Lung (tissue), 12 donors: ENCODE data around the gene MYZAP. TPM values are rescaled to one million over a fixed set of nuclear protein-coding genes. Genes with fewer than 3 reads are reported as not detected.

Experiments
- ATAC-seq: fragments of 200-7000 bp; cut with Tn5 transposase; one replicate; pipeline ENCODE4 v1.9.1; 2020; ENCODE audit warnings: moderate number of reproducible peaks; ENCODE audit not compliant: insufficient read depth, low FRiP score
- DNase-seq, 3 donors: peaks; one replicate each; pipeline ENCODE4 v3.0.0-alpha.2; 2013 to 2017
- H3K27ac ChIP-seq, 2 donors: one replicate each; pipeline ENCODE4 v1.5.1; 2013; ENCODE audit warnings: mild to moderate bottlenecking in 2 of 2, moderate library complexity in 2 of 2, control low read depth in 1 of 2, inconsistent platforms in 1 of 2, low read depth in 1 of 2, low read length in 1 of 2
- H3K27me3 ChIP-seq, 3 donors: one replicate each; pipeline ENCODE4 v1.5.1; 2013; ENCODE audit warnings: low read length in 2 of 3; ENCODE audit not compliant: control insufficient read depth in 3 of 3, insufficient read depth in 3 of 3
- H3K36me3 ChIP-seq, 4 donors: one replicate each; pipeline ENCODE4 v1.5.1; 2013; ENCODE audit warnings: low read length in 4 of 4, mild to moderate bottlenecking in 1 of 4, moderate library complexity in 1 of 4; ENCODE audit not compliant: control insufficient read depth in 4 of 4, insufficient read depth in 4 of 4
- H3K4me1 ChIP-seq, 5 donors: one replicate each; pipeline ENCODE4 v1.5.1; 2013; ENCODE audit warnings: low read length in 5 of 5, mild to moderate bottlenecking in 2 of 5, moderate library complexity in 1 of 5; ENCODE audit not compliant: control insufficient read depth in 5 of 5, insufficient read depth in 5 of 5
- H3K4me3 ChIP-seq: one replicate; pipeline ENCODE4 v1.5.1; 2013; ENCODE audit warnings: mild to moderate bottlenecking, control low read depth, moderate library complexity
- H3K9ac ChIP-seq, 2 donors: one replicate each; pipeline ENCODE4 v1.5.1; 2013; ENCODE audit warnings: low read length in 2 of 2, control low read depth in 1 of 2; ENCODE audit not compliant: insufficient read depth in 1 of 2
- H3K9me3 ChIP-seq, 4 donors: one replicate each; pipeline ENCODE4 v1.5.1; 2013; ENCODE audit warnings: low read length in 3 of 4, mild to moderate bottlenecking in 1 of 4, moderate library complexity in 1 of 4; ENCODE audit not compliant: control insufficient read depth in 4 of 4, insufficient read depth in 3 of 4
- WGBS, 2 donors: extraction: QIAGEN DNeasy Blood & Tissue Kit; methylation state at CpG; one replicate each; pipeline ENCODE4 v1.1.7; 2013; 5-methylcytosine and 5-hydroxymethylcytosine counted together
- polyA plus RNA-seq, 2 donors: library from polyadenylated mRNA; stranded (reverse); fragments of 200-250 nt; gene quantifications; one replicate each; pipeline ENCODE4 v1.2.1, GENCODE V29; 2013
- total RNA-seq, 2 donors: library from RNA; depleted of rRNA in 1 of 2; stranded (reverse); fragments of >200 nt in 1 of 2; gene quantifications; one replicate each; pipeline ENCODE4 v1.2.1, GENCODE V29; 2014 to 2021
- TF ChIP-seq, protein P1 (sequence below): IDR thresholded peaks from 2 replicates; pipeline ENCODE4 v1.5.1; 2012; ENCODE audit warnings: mild to moderate bottlenecking; ENCODE audit errors: control extremely low read depth, extremely low read depth
- donor health status: control.
- donor health status: control.
- donor health status: Bipolar disorder and iron deficiency.
- donor health status: healthy.
- donor health status: DM: yes; HTN: yes; CAD: no.

Gene MYZAP
- total and polyA plus RNA-seq, 4 donors, result 6.9 to 36.9 (median 11.6) TPM

DNA sequence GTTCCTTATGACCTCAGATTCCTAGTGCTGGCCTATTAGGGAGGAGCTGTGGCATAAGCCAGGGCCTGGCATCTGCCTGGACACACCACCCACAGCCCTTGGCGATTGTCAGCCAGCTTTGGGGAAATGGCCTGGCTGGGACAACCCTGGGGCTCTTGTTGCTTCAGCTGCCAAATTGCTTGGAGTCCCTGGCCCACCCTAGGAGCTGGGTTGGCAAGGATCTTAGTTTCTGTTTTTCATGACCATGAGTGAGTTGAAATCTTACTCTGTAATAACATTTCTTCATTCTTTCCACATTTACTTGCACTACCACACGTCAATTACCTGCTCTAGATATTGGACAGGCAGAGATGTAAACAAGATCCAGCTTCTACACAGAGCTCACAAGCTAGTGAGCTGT lies 1.9 kb upstream of the MYZAP start:
- TF ChIP-seq, protein P1, sequence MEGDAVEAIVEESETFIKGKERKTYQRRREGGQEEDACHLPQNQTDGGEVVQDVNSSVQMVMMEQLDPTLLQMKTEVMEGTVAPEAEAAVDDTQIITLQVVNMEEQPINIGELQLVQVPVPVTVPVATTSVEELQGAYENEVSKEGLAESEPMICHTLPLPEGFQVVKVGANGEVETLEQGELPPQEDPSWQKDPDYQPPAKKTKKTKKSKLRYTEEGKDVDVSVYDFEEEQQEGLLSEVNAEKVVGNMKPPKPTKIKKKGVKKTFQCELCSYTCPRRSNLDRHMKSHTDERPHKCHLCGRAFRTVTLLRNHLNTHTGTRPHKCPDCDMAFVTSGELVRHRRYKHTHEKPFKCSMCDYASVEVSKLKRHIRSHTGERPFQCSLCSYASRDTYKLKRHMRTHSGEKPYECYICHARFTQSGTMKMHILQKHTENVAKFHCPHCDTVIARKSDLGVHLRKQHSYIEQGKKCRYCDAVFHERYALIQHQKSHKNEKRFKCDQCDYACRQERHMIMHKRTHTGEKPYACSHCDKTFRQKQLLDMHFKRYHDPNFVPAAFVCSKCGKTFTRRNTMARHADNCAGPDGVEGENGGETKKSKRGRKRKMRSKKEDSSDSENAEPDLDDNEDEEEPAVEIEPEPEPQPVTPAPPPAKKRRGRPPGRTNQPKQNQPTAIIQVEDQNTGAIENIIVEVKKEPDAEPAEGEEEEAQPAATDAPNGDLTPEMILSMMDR, result no peak

DNA sequence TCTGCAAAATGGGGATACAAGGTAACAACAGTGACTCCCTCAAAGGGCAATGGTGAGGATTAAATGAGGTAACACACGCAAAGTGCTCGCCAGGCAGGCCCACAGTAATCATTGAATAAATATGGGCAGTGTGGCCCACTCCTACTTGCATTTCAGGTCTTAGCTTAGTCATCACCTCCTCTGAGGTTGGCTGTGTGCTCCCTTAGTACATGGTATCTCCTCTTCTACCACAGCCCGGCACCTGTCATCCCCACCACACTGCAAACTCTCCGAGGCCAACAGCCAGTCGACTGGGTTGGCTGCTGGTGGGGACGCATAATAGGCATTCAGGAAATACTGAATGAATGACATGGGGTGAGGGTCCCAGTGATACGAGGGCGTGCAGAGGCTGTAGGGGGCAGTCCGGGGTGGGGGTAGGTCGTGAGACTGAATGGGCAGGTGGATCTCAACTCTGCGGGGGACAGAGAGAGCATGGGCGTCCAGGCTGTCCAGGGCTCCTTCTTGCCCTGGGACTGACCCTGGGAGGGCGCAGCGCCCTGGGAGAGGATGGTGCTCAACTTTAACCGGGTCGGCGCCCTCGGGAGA lies 375 bp upstream of the MYZAP start:
- ATAC-seq, result no peak
- peak overlapping the region; percentile 41 to 96 for H3K27ac ChIP-seq
- DNase-seq, result no peak
- no peak overlapping the region for H3K9ac ChIP-seq
- 22 to 26% methylated on average over 14 to 18 of the region's 18 CpGs for WGBS, 2 donors
- no peaks in the 10 kb centered on the region for H3K36me3 ChIP-seq
- TF ChIP-seq, protein P1, result no peak
- H3K4me3 ChIP-seq, result peak overlapping the region; percentile 35
- H3K27me3 ChIP-seq, result no peaks in the 10 kb centered on the region
- peaks cover 0 to 21% (median 10%) of the 10 kb centered on the region in 5 donors for H3K4me1 ChIP-seq
- H3K9me3 ChIP-seq, result no peaks in the 10 kb centered on the region

More for the DNA sequence above, 1.9 kb upstream of the MYZAP start:
- Histone ChIP-seq H3K4me3 (no peak overlapping the region), H3K4me1 (peaks cover 0 to 21% (median 8%) of the 10 kb centered on the region in 5 donors), H3K36me3 (no peaks in the 10 kb centered on the region), H3K9me3 (peaks cover 0 to 1% (median 0%) of the 10 kb centered on the region in 4 donors), H3K9ac (no peak overlapping the region), H3K27me3 (no peaks in the 10 kb centered on the region), H3K27ac (no peak overlapping the region)
- DNase-seq (peak in 2 of 3 donors; percentile 51 to 70), ATAC-seq (no peak)
- 58 to 71% methylated on average over 2 of the region's 2 CpGs for WGBS, 2 donors

DNA sequence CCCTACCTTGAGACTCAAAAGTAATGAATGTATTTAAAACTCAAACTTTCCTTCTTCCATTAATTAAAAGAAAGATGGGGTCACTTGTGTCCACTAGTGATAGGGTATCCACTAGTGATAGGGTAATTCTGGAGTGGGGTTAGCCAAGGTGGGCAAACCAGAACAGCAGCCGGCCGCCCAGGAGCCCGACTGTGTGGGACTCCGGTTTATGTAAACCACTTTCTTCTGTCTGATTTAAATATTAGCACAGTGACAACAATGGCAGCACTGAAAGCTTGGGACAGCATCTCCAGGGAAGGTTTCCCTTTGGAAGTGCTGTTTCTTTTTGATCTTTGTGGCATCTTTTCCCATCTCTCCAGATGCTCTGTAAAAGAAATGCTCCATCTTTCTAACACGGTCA lies 722 bp downstream of the MYZAP start:
- TF ChIP-seq, protein P1, result no peak
- Histone ChIP-seq H3K9me3 (no peaks in the 10 kb centered on the region), H3K9ac (no peak overlapping the region), H3K4me1 (peaks cover 0 to 21% (median 12%) of the 10 kb centered on the region in 5 donors), H3K27me3 (no peaks in the 10 kb centered on the region), H3K36me3 (no peaks in the 10 kb centered on the region), H3K4me3 (peak overlapping the region; percentile 61), H3K27ac (peak overlapping the region; percentile 20 to 99)
- no peak for ATAC-seq
- 59 to 79% methylated on average over 5 of the region's 5 CpGs for WGBS, 2 donors
- DNase-seq, result no peak
